Bronchial epithelial cell (primary cell): Measurements from ENCODE around the gene MED28. TPM values are rescaled to one million over a fixed set of nuclear protein-coding genes. Genes with fewer than 3 reads are reported as not detected.

Experiments used
- DNase-seq: peaks from one replicate; pipeline ENCODE4 v3.0.0-alpha.2; 2010; ENCODE audit warnings: low read depth
- FAIRE-seq: peaks from 2 replicates; lab custom pipeline; 2011; peaks lifted over from hg19 to GRCh38; lab: Jason Lieb, UNC
- H3K27me3 ChIP-seq: 2 replicates; pipeline ENCODE4 v1.5.1; 2011; ENCODE audit warnings: low read length; ENCODE audit not compliant: control insufficient read depth, insufficient read depth
- H3K36me3 ChIP-seq: 2 replicates; pipeline ENCODE4 v1.5.1; 2011; ENCODE audit warnings: low read length; ENCODE audit not compliant: control insufficient read depth, insufficient read depth
- H3K4me3 ChIP-seq: 2 replicates; pipeline ENCODE4 v1.5.1; 2011; ENCODE audit warnings: mild to moderate bottlenecking, low read depth, low read length, control low read depth
- total RNA-seq: library from RNA; depleted of rRNA; stranded (reverse); fragments of >200 nt; gene quantifications from 2 replicates; pipeline ENCODE4 v1.2.1, GENCODE V29; 2014
- TF ChIP-seq, protein P1 (sequence below): IDR thresholded peaks from 2 replicates; pipeline ENCODE4 v1.5.1; 2011; ENCODE audit warnings: mild to moderate bottlenecking, moderate library complexity, low read length, control low read depth, inconsistent platforms; ENCODE audit not compliant: insufficient read depth, severe bottlenecking

Gene MED28
- total RNA-seq, 1 donor from 2014 or later, result 12.4 TPM

DNA sequence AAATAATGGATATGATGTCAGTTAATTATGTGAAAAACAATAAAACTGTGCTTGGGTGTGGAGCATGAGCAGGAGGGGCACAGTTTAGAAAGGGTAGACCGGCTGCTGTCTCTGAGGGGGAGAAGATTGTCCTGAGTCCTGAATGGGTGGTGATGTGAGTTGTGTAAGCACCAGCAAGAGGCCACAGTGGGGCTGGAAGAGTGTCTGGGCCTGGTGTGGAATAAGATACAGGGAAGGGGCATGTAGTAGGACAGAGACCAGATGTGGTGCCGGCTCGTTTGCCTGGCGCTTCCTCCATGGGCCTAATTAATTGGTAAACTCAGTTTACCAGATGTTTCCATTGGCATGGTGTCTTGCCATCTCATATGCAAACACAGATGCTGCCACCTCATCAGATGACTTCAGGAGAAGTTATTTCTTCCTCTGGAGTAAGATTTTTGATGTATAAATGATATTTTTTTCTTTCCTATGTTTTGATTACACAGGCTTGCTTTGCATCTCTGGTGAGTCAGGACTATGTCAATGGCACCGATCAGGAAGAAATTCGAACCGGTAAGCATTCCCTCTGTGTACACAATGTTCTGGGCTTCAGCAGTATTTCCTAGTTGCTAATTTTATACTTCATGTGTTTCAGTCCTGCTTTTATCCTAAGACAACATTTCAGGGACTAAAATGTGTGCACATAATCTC lies 5.1 kb downstream of the MED28 start:
- FAIRE-seq (no peak), DNase-seq (peak; percentile 15)
- peaks cover 15% of the 10 kb centered on the region for H3K36me3 ChIP-seq
- no peaks in the 10 kb centered on the region for H3K27me3 ChIP-seq
- TF ChIP-seq, protein P1, sequence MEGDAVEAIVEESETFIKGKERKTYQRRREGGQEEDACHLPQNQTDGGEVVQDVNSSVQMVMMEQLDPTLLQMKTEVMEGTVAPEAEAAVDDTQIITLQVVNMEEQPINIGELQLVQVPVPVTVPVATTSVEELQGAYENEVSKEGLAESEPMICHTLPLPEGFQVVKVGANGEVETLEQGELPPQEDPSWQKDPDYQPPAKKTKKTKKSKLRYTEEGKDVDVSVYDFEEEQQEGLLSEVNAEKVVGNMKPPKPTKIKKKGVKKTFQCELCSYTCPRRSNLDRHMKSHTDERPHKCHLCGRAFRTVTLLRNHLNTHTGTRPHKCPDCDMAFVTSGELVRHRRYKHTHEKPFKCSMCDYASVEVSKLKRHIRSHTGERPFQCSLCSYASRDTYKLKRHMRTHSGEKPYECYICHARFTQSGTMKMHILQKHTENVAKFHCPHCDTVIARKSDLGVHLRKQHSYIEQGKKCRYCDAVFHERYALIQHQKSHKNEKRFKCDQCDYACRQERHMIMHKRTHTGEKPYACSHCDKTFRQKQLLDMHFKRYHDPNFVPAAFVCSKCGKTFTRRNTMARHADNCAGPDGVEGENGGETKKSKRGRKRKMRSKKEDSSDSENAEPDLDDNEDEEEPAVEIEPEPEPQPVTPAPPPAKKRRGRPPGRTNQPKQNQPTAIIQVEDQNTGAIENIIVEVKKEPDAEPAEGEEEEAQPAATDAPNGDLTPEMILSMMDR, result no peak
- H3K4me3 ChIP-seq, result no peak overlapping the region

DNA sequence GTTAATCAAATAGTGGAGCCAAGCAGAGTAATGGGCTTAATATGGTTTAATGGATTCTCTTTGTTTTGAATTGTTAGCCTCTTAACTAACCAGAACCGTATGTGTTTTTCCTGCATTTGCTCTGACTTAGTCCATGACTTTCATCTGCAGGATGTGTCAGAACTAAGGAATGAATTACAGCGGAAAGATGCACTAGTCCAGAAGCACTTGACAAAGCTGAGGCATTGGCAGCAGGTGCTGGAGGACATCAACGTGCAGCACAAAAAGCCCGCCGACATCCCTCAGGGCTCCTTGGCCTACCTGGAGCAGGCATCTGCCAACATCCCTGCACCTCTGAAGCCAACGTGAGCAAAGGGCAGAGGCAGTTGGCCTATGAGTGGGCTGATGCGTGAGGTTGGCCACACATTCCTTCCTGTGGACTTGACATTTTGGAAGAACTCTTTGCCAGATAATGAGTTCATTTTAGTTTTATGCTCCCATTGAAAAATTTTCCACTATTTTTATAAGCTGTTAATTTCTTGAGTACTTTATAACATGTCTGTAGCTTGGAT lies 9.1 kb downstream of the MED28 start:
- TF ChIP-seq, protein P1, result no peak
- Histone ChIP-seq H3K36me3 (peaks cover 28% of the 10 kb centered on the region), H3K4me3 (no peak overlapping the region), H3K27me3 (no peaks in the 10 kb centered on the region)
- DNase-seq, result no peak
- FAIRE-seq, result no peak

DNA sequence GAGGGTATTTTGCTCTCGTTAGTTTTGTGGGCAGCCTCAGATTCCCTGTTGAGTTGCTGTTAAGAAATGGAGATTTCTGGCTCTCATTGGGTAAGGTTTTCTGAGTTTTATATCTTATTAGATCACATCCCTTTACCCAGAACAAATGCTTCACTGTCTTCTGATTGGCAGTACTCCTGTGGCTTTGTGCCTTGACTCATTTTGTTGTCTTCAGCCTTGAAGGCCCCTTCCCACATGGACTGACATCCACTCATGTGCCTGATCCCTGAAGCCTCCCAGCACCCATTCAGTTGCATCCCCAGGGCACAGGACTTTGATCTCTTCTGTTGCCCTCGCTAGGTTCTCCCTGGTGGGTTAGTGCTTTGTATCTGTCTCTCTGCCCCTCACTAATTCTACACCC lies 10.4 kb downstream of the MED28 start:
- Histone ChIP-seq H3K27me3 (no peaks in the 10 kb centered on the region), H3K4me3 (no peak overlapping the region), H3K36me3 (peaks cover 28% of the 10 kb centered on the region)
- TF ChIP-seq, protein P1, result no peak
- no peak for DNase-seq
- FAIRE-seq, result no peak

DNA sequence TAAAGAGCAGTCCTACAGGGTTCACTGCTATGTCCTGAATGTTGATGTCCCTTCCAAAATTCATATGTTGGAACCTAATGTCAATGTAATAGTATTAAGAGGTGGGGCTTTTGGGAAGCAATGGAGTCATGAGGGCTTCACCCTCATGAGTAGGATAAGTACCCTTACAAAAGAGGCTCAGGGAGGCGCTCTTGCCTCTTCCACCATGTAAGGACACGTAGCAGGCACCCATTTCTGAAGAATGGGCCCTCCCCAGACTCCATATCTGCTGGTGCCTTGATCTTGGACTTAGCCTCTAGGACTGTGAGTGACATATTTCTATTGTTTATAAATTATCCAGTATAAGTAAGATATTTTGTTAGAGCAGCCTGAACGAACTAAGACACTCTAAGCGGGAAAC lies 15.8 kb downstream of the MED28 start:
- Histone ChIP-seq H3K36me3 (peaks cover 11% of the 10 kb centered on the region), H3K4me3 (no peak overlapping the region), H3K27me3 (no peaks in the 10 kb centered on the region)
- DNase-seq (no peak), FAIRE-seq (no peak)
- TF ChIP-seq, protein P1, result no peak

DNA sequence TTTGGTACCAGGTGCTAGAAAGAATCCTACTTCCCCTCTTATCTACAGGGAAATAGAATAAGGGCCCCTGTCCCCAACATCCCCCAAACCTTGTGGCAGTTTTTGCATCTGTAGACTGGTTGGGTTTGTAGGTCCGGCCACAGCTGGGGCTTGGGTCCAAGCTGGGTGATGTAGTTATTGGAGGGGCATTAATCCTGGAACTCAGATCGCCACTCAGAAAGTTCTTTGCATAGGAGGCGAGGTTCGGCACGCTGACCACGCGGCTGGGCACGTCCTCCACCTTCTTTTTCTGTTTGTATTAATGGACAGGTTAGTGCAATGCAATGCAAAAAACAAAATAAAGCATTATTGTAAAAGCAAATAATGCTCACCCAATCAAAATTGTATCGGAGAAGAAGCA lies 19.2 kb downstream of the MED28 start:
- Histone ChIP-seq H3K27me3 (no peaks in the 10 kb centered on the region), H3K36me3 (peaks cover 6% of the 10 kb centered on the region), H3K4me3 (no peak overlapping the region)
- TF ChIP-seq, protein P1, result no peak
- FAIRE-seq (no peak), DNase-seq (no peak)
